HG03521 (cell line): ENCODE data around the gene HEYL.

Experiments used
- ATAC-seq: cut with Tn5 transposase; IDR thresholded peaks from one replicate; pipeline ENCODE4 v1.9.1; 2021; ENCODE audit warnings: mild to moderate bottlenecking, moderate library complexity; ENCODE audit not compliant: unreplicated experiment

HEYL gene

GRCh38 chr1:39668111-39668510 is 28.7 kb upstream of the HEYL start:
- no peak for ATAC-seq

GRCh38 chr1:39666772-39667171 is 27.3 kb upstream of the HEYL start:
- ATAC-seq = peak; percentile 77

GRCh38 chr1:39663559-39663958 is 24.1 kb upstream of the HEYL start:
- no peak for ATAC-seq

GRCh38 chr1:39662861-39663260 is 23.4 kb upstream of the HEYL start:
- no peak for ATAC-seq

GRCh38 chr1:39659538-39659937 is 20.1 kb upstream of the HEYL start:
- no peak for ATAC-seq

- no peak for ATAC-seq
Observed at GRCh38 chr1:39659110-39659509, 19.7 kb upstream of the HEYL start.

GRCh38 chr1:39657923-39658485 is 18.6 kb upstream of the HEYL start:
- ATAC-seq = no peak

- ATAC-seq = no peak
Observed at GRCh38 chr1:39657402-39657801, 18.0 kb upstream of the HEYL start.

- no peak for ATAC-seq
Observed at GRCh38 chr1:39656391-39656790, 16.9 kb upstream of the HEYL start.

- no peak for ATAC-seq
Observed at GRCh38 chr1:39655578-39656268, 16.3 kb upstream of the HEYL start.

- ATAC-seq = no peak
Observed at GRCh38 chr1:39654291-39654690, 14.8 kb upstream of the HEYL start.

GRCh38 chr1:39653546-39654031 is 14.1 kb upstream of the HEYL start:
- no peak for ATAC-seq

- no peak for ATAC-seq
Observed at GRCh38 chr1:39652554-39652953, 13.1 kb upstream of the HEYL start.

- no peak for ATAC-seq
Observed at GRCh38 chr1:39652105-39652504, 12.7 kb upstream of the HEYL start.

GRCh38 chr1:39650431-39650830 is 11.0 kb upstream of the HEYL start:
- ATAC-seq = no peak

GRCh38 chr1:39649636-39650185 is 10.3 kb upstream of the HEYL start:
- no peak for ATAC-seq

- no peak for ATAC-seq
Observed at GRCh38 chr1:39648496-39648895, 9.1 kb upstream of the HEYL start.

- no peak for ATAC-seq
Observed at GRCh38 chr1:39647247-39647646, 7.8 kb upstream of the HEYL start.

GRCh38 chr1:39646232-39647081 is 7.0 kb upstream of the HEYL start:
- no peak for ATAC-seq

GRCh38 chr1:39645411-39646043 is 6.1 kb upstream of the HEYL start:
- no peak for ATAC-seq

- ATAC-seq = no peak
Observed at GRCh38 chr1:39643705-39644104, 4.3 kb upstream of the HEYL start.
